Activated naive CD8-positive, alpha-beta T cell treated with anti-CD3 and anti-CD28 coated beads, Interleukin-2, amount 10 ng/mL, durations not matched to agents 7 days and 5 days (primary cell): Measurements from ENCODE around the gene RNF186. TPM values are rescaled to one million over a fixed set of nuclear protein-coding genes. Genes with fewer than 3 reads are reported as not detected.

Experiments
- ATAC-seq: fragments of 150-1000 bp; cut with Tn5 transposase; one replicate; pipeline ENCODE4 v1.10.0; 2021; ENCODE audit warnings: low read depth, moderate library complexity
- POLR2A ChIA-PET: fragments of 350-600 bp; sonication (Branson Sonifier 250); formaldehyde crosslinking; loops from one replicate; lab custom pipeline; 2021; ENCODE audit warnings: antibody characterized with exemption; lab: Charles Lee
- DNase-seq: peaks from one replicate; pipeline ENCODE4 v3.0.0; 2021
- H3K27ac Mint-ChIP-seq: one replicate; pipeline ENCODE4 v1.8.0; 2022; ENCODE audit warnings: mild to moderate bottlenecking, mixed read lengths
- H3K27me3 Mint-ChIP-seq: one replicate; pipeline ENCODE4 v1.8.0; 2022; ENCODE audit warnings: mild to moderate bottlenecking, moderate library complexity, mixed read lengths
- H3K36me3 Mint-ChIP-seq: one replicate; pipeline ENCODE4 v1.8.0; 2021; ENCODE audit warnings: mild to moderate bottlenecking, mixed read lengths
- H3K4me1 Mint-ChIP-seq: one replicate; pipeline ENCODE4 v1.8.0; 2021; ENCODE audit warnings: mixed read lengths
- H3K4me3 Mint-ChIP-seq: one replicate; pipeline ENCODE4 v1.8.0; 2022; ENCODE audit warnings: mild to moderate bottlenecking, moderate library complexity, mixed read lengths
- H3K9me3 Mint-ChIP-seq: one replicate; pipeline ENCODE4 v1.8.0; 2021; ENCODE audit warnings: mixed read lengths
- total RNA-seq, 2 experiments: library from RNA; stranded (reverse); gene quantifications; one replicate each; pipeline ENCODE4 v1.2.3, GENCODE V29; 2021

Gene RNF186
- total RNA-seq, 2 experiments from 2014 or later: not detected

- DNase-seq: no peak
- H3K27me3 Mint-ChIP-seq: no peaks in the 10 kb centered on the region
- POLR2A ChIA-PET: no interaction called here
- no peak overlapping the region for H3K27ac Mint-ChIP-seq
- no peak overlapping the region for H3K4me3 Mint-ChIP-seq
- no peak for ATAC-seq
- H3K36me3 Mint-ChIP-seq: peaks cover 11% of the 10 kb centered on the region
- H3K4me1 Mint-ChIP-seq: no peaks in the 10 kb centered on the region
- H3K9me3 Mint-ChIP-seq: no peaks in the 10 kb centered on the region
These were observed 39.8 kb downstream of the RNF186 start for GRCh38 chr1:19775317-19775716.

DNA sequence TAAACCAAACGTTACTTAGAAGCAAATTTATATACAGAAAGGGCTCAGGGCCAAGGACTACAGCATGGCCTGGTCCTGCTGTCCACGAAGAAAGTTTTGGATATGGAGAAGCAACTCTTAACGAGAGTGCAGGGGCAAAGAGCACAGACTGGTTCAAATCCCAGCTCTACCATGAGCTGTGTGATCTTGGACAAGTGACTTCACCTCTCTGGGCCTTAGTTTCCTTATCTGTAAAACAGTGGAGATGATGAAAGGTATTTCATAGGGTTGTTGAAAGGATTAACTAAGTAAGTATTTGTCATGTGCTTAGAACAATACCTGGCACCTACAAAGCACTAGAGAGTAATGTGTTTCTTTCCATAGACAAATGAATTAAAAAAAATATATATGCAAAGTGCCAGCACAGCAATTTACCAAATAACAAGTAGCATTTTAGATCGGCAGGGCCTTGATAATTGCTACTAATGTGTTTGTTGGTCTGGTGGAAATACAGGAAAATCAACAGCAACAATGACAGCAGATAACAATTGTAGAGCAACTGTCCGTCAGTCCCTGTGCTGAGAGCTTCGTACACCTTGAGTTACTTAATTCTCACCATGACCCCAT lies 40.8 kb downstream of the RNF186 start:
- H3K4me1 Mint-ChIP-seq: no peaks in the 10 kb centered on the region
- no peak overlapping the region for H3K4me3 Mint-ChIP-seq
- H3K9me3 Mint-ChIP-seq: no peaks in the 10 kb centered on the region
- peaks cover 5% of the 10 kb centered on the region for H3K36me3 Mint-ChIP-seq
- H3K27ac Mint-ChIP-seq: no peak overlapping the region
- no peak for DNase-seq
- POLR2A ChIA-PET: no interaction called here
- ATAC-seq: no peak
- H3K27me3 Mint-ChIP-seq: no peaks in the 10 kb centered on the region

DNA sequence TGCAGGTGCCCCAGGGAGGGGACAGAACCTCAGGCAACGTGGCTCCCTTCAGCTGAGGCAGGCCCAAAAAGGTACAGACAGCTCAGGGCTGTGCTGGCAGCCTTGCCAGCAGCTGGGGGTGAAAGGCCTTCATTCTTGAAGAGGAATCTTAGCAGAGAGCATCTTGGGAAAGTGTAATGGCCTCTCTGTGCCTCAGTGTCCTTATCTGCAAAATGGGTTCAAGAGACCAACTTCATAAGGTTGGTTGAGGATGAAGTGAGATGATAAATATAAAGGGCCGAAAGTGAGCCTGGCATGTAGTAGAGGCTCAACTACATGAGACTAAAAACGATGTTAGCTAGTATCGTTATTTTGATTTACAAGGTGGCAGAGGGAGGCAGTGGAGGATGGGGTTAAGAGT lies 41.6 kb downstream of the RNF186 start:
- Mint-ChIP-seq H3K4me3 (no peak overlapping the region), H3K4me1 (no peaks in the 10 kb centered on the region), H3K36me3 (peaks cover 3% of the 10 kb centered on the region), H3K27ac (no peak overlapping the region), H3K27me3 (no peaks in the 10 kb centered on the region), H3K9me3 (no peaks in the 10 kb centered on the region)
- no peak for DNase-seq
- POLR2A ChIA-PET: no interaction called here
- ATAC-seq: no peak

DNA sequence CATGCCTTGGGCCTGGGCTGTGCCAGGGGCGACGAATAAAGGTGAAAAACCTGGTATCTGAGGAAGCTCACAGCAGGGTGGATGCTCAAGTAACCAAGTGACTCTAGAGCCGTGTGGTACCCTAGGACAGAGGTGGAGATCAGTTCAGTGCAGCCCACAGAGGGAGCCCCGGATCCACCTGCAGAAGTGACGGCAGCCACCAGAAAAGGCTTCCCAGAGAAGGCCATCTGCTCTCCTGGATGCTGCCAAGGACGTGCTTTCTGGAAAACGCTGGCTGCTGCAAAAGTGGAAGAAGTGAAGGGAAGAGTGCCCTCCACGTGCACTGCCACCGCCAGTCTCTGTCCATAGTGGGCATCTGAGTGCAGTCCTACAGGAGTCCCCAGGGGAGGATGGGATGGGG lies 43.0 kb downstream of the RNF186 start:
- no peak for ATAC-seq
- H3K36me3 Mint-ChIP-seq: peaks cover 2% of the 10 kb centered on the region

GRCh38 chr1:19771350-19771749 lies 43.7 kb downstream of the RNF186 start:
- POLR2A ChIA-PET: no interaction called here
- no peaks in the 10 kb centered on the region for H3K27me3 Mint-ChIP-seq
- H3K36me3 Mint-ChIP-seq: peaks cover 2% of the 10 kb centered on the region
- H3K4me3 Mint-ChIP-seq: no peak overlapping the region
- no peaks in the 10 kb centered on the region for H3K4me1 Mint-ChIP-seq
- no peaks in the 10 kb centered on the region for H3K9me3 Mint-ChIP-seq
- ATAC-seq (no peak), DNase-seq (no peak)
- H3K27ac Mint-ChIP-seq: no peak overlapping the region

More for the DNA sequence above, 43.0 kb downstream of the RNF186 start:
- no peak for DNase-seq
- no peaks in the 10 kb centered on the region for H3K4me1 Mint-ChIP-seq
- POLR2A ChIA-PET: no interaction called here
- H3K27ac Mint-ChIP-seq: no peak overlapping the region
- H3K4me3 Mint-ChIP-seq: no peak overlapping the region
- H3K27me3 Mint-ChIP-seq: no peaks in the 10 kb centered on the region
- H3K9me3 Mint-ChIP-seq: no peaks in the 10 kb centered on the region

GRCh38 chr1:19770436-19771190 lies 44.5 kb downstream of the RNF186 start:
- Mint-ChIP-seq H3K4me1 (no peaks in the 10 kb centered on the region), H3K4me3 (no peak overlapping the region), H3K27ac (no peak overlapping the region), H3K9me3 (no peaks in the 10 kb centered on the region), H3K27me3 (no peaks in the 10 kb centered on the region), H3K36me3 (peaks cover 2% of the 10 kb centered on the region)
- ATAC-seq (no peak), DNase-seq (no peak)
- POLR2A ChIA-PET: no interaction called here

DNA sequence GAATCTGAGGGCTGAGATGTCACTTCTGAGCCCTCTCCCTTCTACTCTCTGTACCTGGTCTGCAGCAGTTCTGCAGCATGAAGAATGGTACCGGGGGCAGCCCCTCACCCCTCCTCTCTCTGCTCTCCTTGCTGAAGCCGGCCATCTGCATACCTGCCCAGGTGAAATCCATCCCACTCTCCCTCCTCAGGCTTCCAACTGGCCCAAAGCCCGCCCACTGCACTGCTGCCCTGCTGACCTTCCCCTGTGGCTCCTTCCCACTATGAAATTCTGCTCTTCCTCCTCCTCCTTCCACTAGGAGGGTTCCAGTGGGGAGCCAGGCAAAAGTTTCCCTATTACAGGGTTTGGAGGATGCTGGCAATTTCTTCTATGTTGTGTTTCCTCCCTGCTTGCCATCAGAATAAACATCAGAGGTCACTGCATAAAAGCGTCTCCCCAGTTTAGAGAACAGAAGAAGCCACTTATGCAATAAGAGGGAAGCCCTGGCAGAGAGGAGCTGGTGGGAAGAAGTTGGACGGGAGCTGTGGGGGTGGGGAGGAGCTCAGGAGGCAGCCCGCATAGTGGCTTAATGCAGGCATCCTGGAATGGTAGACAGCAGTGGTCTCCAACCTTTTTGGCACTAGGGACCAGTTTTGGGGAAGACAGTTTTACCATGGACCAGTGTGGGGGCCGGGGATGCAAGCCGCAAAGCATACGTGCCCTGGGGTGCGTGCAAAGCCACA lies 45.7 kb downstream of the RNF186 start:
- Mint-ChIP-seq H3K4me3 (no peak overlapping the region), H3K27ac (no peak overlapping the region), H3K9me3 (no peaks in the 10 kb centered on the region), H3K4me1 (peaks cover 2% of the 10 kb centered on the region), H3K36me3 (peaks cover 2% of the 10 kb centered on the region), H3K27me3 (no peaks in the 10 kb centered on the region)
- no peak for DNase-seq
- no peak for ATAC-seq
- POLR2A ChIA-PET: no interaction called here

DNA sequence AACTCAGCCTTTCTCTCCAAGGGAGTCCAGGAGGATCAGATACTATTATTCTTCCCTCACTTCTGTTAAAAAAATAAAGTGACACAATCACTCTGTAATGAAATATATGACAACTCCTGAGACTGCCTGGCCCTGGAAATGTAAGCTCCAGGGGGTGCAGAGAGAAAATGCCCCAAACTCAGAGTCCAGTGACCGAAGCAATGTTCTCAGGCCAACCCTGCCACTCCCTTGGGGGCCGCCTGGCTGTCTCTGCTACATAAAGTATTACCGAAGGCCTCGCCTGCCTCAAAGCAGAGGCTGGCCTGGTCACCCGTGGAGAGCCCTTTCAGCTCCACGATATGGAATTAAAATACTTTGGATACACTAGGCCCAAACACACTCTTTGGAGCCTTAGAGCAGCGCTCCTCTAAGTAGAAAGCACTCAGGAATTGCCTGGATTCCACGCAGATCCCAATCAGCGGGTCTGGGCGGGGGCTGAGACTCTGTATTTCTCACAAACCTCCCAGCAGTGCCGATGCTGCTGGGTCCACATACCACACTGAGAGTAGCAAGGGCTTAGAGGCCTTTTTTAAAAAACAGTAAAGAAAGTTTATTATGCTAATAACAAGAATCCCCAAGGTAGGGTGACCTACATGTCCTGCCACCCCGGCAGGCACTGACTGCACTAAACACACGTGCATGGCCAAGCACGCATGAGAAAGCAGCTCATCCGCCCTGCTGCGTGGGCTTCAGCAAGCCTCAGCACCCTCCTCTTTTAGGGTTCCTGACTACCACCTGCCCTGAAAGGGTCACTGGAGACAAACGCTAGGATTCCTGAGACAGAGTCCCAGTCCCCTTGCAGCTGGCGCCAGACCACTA lies 46.5 kb downstream of the RNF186 start:
- Mint-ChIP-seq H3K4me1 (peaks cover 2% of the 10 kb centered on the region), H3K27me3 (no peaks in the 10 kb centered on the region), H3K36me3 (peaks cover 2% of the 10 kb centered on the region), H3K9me3 (no peaks in the 10 kb centered on the region), H3K27ac (no peak overlapping the region), H3K4me3 (no peak overlapping the region)
- no peak for DNase-seq
- ATAC-seq: no peak
- POLR2A ChIA-PET: no interaction called here

GRCh38 chr1:19765623-19766022 lies 49.5 kb downstream of the RNF186 start:
- DNase-seq (no peak), ATAC-seq (no peak)
- Mint-ChIP-seq H3K9me3 (no peaks in the 10 kb centered on the region), H3K27me3 (no peaks in the 10 kb centered on the region), H3K4me3 (no peak overlapping the region), H3K4me1 (peaks cover 2% of the 10 kb centered on the region), H3K27ac (no peak overlapping the region), H3K36me3 (peaks cover 2% of the 10 kb centered on the region)
- POLR2A ChIA-PET: no interaction called here

DNA sequence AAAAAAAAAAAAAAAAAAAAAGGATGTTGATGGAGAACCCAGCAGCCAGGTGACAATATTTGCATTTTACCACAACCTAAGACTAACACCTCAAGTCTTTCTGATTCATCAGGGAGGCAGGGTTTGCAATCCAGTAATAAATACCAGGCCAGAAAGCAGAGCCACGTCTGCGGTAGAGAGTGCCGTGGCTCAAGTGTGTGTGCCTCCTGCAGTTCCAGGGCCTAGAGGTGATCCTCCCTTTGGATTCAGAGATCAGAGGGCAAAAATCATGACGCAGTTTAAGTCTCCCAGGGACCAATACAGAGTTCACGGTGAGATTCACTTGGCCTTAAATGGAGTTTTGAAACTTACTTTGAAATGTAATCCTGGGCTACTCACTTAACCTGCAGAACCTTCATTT lies 50.2 kb downstream of the RNF186 start:
- Mint-ChIP-seq H3K4me1 (peaks cover 2% of the 10 kb centered on the region), H3K4me3 (no peak overlapping the region), H3K9me3 (no peaks in the 10 kb centered on the region), H3K27me3 (no peaks in the 10 kb centered on the region), H3K27ac (no peak overlapping the region), H3K36me3 (peaks cover 2% of the 10 kb centered on the region)
- POLR2A ChIA-PET: no interaction called here
- DNase-seq (no peak), ATAC-seq (no peak)

Other genes starting within 250 kb of the RNF186 start
- gene NBL1, start 171.0 kb downstream of the RNF186 start, total RNA-seq: 10 to 100 TPM; 35.3 to 36.0 TPM
- under 1 TPM in 1 of 2 experiments, not detected in 1; 0.14 TPM for gene HTR6, start 150.4 kb downstream of the RNF186 start, total RNA-seq
- gene TMCO4, start 15.4 kb downstream of the RNF186 start, total RNA-seq: 10 to 100 TPM; 14.3 to 16.7 TPM
- 10 to 100 TPM; 10.3 to 10.9 TPM for gene OTUD3, start 67.1 kb upstream of the RNF186 start, total RNA-seq
- gene PLA2G2E, start 108.3 kb upstream of the RNF186 start, total RNA-seq: not detected
- gene PLA2G2A, start 164.3 kb upstream of the RNF186 start, total RNA-seq: not detected